ENCODE measurements around the gene PSTPIP1. TPM values are rescaled to one million over a fixed set of nuclear protein-coding genes. Genes with fewer than 3 reads are reported as not detected.
A peak's percentile ranks its signal among the peaks of the same experiment; 100 is the strongest.

PSTPIP1 gene
- total and polyA plus RNA-seq, 10 of the 15 experiments (the other 5 are each of a cell fraction or from before 2014, with no cell fraction given): 0.50 to 29.3 (median 14.5) TPM

DNA sequence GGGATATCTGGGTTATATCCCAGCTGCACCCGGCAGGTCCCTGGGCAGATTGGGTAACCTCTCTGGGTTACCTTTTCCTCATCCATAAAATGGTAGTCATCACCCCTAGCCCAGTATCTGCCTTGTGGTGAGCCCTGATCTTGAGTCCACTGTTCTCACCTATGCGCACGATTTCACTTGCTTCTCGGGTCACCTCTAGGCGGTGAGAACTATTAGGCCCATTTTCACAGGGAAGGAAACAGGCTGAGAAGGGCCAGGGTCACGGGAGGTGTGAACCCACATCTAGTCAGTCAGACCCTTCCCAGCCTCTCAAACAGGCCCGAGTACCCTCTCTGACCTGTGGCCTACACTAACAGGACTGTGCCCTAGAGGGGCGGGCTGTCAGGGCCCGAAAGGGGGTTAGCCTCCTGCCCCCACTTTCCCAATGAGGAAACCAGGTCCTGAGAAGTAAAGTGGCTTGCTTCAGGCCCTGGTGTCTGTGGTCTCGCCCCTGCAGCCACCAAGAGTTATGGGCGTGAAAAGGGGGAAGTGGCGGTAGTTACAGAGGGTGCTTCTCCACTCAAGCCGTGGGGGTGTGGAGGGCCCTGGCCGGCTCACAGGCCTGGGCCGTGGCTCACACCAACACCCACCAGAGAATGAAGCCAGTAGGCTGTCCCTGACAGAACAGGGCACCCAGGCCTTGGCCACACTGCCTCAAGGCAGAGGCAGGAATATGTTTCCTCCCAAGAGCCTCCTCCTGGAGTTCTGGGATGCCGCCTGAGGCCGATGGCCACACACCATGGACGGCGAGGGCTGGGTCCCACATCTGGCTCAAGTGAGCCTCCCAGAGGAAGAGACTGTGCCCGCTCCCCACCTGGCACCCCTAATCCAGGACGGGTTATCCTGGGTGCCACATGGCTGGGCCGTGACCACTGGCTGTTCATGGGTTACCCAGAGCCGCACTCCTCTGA lies 19.5 kb downstream of the PSTPIP1 start (continued):
- no peak for TF ChIP-seq EZH2 (IDR thresholded peaks at IDR 0.05; ENCODE audit: borderline replicate concordance, control insufficient read depth, low read depth, low read length)
- TF ChIP-seq MXI1 (IDR thresholded peaks at IDR 0.05; ENCODE audit: low read depth, low read length): 0 out of 2 replicates have a peak, but pooled peaks have one; percentile 49
- peak; percentile 85 for TF ChIP-seq MEF2B (IDR thresholded peaks at IDR 0.05; ENCODE audit: partially characterized antibody, poor library complexity, severe bottlenecking)
- TF ChIP-seq IRF3 (IDR thresholded peaks at IDR 0.05): no peak
- no peak for TF ChIP-seq CEBPB (IDR thresholded peaks at IDR 0.05; ENCODE audit: borderline replicate concordance in 1 of 2, low read depth in 2 of 2, low read length in 2 of 2)
- TF ChIP-seq KLF5 (IDR thresholded peaks at IDR 0.05; ENCODE audit: partially characterized antibody): peak; percentile 52
- no peak for TF ChIP-seq TARDBP (IDR thresholded peaks at IDR 0.05; ENCODE audit: borderline replicate concordance)
- no peak for TF ChIP-seq RBBP5 (conservative IDR thresholded peaks at IDR 0.05)
- peak; percentile 96 for TF ChIP-seq IKZF1 (conservative IDR thresholded peaks at IDR 0.05)
- TF ChIP-seq, protein P1, sequence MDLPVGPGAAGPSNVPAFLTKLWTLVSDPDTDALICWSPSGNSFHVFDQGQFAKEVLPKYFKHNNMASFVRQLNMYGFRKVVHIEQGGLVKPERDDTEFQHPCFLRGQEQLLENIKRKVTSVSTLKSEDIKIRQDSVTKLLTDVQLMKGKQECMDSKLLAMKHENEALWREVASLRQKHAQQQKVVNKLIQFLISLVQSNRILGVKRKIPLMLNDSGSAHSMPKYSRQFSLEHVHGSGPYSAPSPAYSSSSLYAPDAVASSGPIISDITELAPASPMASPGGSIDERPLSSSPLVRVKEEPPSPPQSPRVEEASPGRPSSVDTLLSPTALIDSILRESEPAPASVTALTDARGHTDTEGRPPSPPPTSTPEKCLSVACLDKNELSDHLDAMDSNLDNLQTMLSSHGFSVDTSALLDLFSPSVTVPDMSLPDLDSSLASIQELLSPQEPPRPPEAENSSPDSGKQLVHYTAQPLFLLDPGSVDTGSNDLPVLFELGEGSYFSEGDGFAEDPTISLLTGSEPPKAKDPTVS (IDR thresholded peaks at IDR 0.05; ENCODE audit: low read depth, low read length): no peak
- TF ChIP-seq, protein P2, sequence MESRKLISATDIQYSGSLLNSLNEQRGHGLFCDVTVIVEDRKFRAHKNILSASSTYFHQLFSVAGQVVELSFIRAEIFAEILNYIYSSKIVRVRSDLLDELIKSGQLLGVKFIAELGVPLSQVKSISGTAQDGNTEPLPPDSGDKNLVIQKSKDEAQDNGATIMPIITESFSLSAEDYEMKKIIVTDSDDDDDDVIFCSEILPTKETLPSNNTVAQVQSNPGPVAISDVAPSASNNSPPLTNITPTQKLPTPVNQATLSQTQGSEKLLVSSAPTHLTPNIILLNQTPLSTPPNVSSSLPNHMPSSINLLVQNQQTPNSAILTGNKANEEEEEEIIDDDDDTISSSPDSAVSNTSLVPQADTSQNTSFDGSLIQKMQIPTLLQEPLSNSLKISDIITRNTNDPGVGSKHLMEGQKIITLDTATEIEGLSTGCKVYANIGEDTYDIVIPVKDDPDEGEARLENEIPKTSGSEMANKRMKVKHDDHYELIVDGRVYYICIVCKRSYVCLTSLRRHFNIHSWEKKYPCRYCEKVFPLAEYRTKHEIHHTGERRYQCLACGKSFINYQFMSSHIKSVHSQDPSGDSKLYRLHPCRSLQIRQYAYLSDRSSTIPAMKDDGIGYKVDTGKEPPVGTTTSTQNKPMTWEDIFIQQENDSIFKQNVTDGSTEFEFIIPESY (IDR thresholded peaks at IDR 0.05): no peak
- TF ChIP-seq NKRF (conservative IDR thresholded peaks at IDR 0.05): 0 out of 2 replicates have a peak, but pooled peaks have one; percentile 14
- no peak for TF ChIP-seq YY1 (IDR thresholded peaks at IDR 0.05; ENCODE audit: low read depth, low read length)
- TF ChIP-seq SUZ12 (IDR thresholded peaks at IDR 0.05; ENCODE audit: unreplicated experiment): no peak
- peak; percentile 35 for TF ChIP-seq LARP7 (IDR thresholded peaks at IDR 0.05)
- TF ChIP-seq, protein P3, sequence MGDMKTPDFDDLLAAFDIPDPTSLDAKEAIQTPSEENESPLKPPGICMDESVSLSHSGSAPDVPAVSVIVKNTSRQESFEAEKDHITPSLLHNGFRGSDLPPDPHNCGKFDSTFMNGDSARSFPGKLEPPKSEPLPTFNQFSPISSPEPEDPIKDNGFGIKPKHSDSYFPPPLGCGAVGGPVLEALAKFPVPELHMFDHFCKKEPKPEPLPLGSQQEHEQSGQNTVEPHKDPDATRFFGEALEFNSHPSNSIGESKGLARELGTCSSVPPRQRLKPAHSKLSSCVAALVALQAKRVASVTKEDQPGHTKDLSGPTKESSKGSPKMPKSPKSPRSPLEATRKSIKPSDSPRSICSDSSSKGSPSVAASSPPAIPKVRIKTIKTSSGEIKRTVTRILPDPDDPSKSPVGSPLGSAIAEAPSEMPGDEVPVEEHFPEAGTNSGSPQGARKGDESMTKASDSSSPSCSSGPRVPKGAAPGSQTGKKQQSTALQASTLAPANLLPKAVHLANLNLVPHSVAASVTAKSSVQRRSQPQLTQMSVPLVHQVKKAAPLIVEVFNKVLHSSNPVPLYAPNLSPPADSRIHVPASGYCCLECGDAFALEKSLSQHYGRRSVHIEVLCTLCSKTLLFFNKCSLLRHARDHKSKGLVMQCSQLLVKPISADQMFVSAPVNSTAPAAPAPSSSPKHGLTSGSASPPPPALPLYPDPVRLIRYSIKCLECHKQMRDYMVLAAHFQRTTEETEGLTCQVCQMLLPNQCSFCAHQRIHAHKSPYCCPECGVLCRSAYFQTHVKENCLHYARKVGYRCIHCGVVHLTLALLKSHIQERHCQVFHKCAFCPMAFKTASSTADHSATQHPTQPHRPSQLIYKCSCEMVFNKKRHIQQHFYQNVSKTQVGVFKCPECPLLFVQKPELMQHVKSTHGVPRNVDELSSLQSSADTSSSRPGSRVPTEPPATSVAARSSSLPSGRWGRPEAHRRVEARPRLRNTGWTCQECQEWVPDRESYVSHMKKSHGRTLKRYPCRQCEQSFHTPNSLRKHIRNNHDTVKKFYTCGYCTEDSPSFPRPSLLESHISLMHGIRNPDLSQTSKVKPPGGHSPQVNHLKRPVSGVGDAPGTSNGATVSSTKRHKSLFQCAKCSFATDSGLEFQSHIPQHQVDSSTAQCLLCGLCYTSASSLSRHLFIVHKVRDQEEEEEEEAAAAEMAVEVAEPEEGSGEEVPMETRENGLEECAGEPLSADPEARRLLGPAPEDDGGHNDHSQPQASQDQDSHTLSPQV (IDR thresholded peaks at IDR 0.05): no peak
- no peak for TF ChIP-seq POU2F2 (IDR thresholded peaks at IDR 0.05; ENCODE audit: borderline replicate concordance, low read depth, low read length)
- TF ChIP-seq JUNB (IDR thresholded peaks at IDR 0.05): no peak
